ENCODE results near the gene CLP1.
"Not testable (repeated sequence)": the region's sequence is repeated elsewhere in the genome, so short reads cannot be mapped to it uniquely, and the experiment has no call there.

Gene CLP1

GRCh38 chr11:57651408-57651807 lies 6.2 kb upstream of the CLP1 start:
- no peak overlapping the region for H3K4me3 ChIP-seq (ENCODE audit: low read depth, low read length)
- TF ChIP-seq POLR2A (IDR thresholded peaks at IDR 0.05; ENCODE audit: extremely low read depth, insufficient read length) (no peak), CTCF (IDR thresholded peaks at IDR 0.05; ENCODE audit: low read depth, low read length) (no peak), MAX (IDR thresholded peaks at IDR 0.05; ENCODE audit: low read depth, low read length) (no peak), MYC (IDR thresholded peaks at IDR 0.05; ENCODE audit: low read depth, low read length) (no peak)
- no peak for DNase-seq (ENCODE audit: low read depth)

- H3K4me3 ChIP-seq (ENCODE audit: low read depth, low read length): not testable (repeated sequence)
- peak; percentile 33 for DNase-seq (ENCODE audit: low read depth)
These were observed 5.3 kb upstream of the CLP1 start for GRCh38 chr11:57652230-57652629.

- H3K4me3 ChIP-seq (ENCODE audit: low read depth, low read length): peak overlapping the region; percentile 1
- no peak for DNase-seq (ENCODE audit: low read depth)
- no peak for TF ChIP-seq MYC (IDR thresholded peaks at IDR 0.05; ENCODE audit: low read depth, low read length)
- no peak for TF ChIP-seq CTCF (IDR thresholded peaks at IDR 0.05; ENCODE audit: low read depth, low read length)
- no peak for TF ChIP-seq POLR2A (IDR thresholded peaks at IDR 0.05; ENCODE audit: extremely low read depth, insufficient read length)
- no peak for TF ChIP-seq MAX (IDR thresholded peaks at IDR 0.05; ENCODE audit: low read depth, low read length)
These were observed 4.9 kb upstream of the CLP1 start for GRCh38 chr11:57652662-57653061.

GRCh38 chr11:57653163-57653562 lies 4.4 kb upstream of the CLP1 start:
- TF ChIP-seq MYC (IDR thresholded peaks at IDR 0.05; ENCODE audit: low read depth, low read length) (no peak), MAX (IDR thresholded peaks at IDR 0.05; ENCODE audit: low read depth, low read length) (no peak)
- no peak overlapping the region for H3K4me3 ChIP-seq (ENCODE audit: low read depth, low read length)

GRCh38 chr11:57656885-57657193 lies 723 bp upstream of the CLP1 start:
- no peak for DNase-seq (ENCODE audit: low read depth)
- peak overlapping the region; percentile 64 for H3K4me3 ChIP-seq (ENCODE audit: low read depth, low read length)
- TF ChIP-seq MYC (IDR thresholded peaks at IDR 0.05; ENCODE audit: low read depth, low read length) (no peak), CTCF (IDR thresholded peaks at IDR 0.05; ENCODE audit: low read depth, low read length) (no peak), POLR2A (IDR thresholded peaks at IDR 0.05; ENCODE audit: extremely low read depth, insufficient read length) (no peak), MAX (IDR thresholded peaks at IDR 0.05; ENCODE audit: low read depth, low read length) (no peak)

More at GRCh38 chr11:57653163-57653562, 4.4 kb upstream of the CLP1 start:
- DNase-seq (ENCODE audit: low read depth): peak; percentile 52

- no peak for DNase-seq (ENCODE audit: low read depth)
- TF ChIP-seq MAX (IDR thresholded peaks at IDR 0.05; ENCODE audit: low read depth, low read length) (no peak), POLR2A (IDR thresholded peaks at IDR 0.05; ENCODE audit: extremely low read depth, insufficient read length) (no peak), CTCF (IDR thresholded peaks at IDR 0.05; ENCODE audit: low read depth, low read length) (no peak), MYC (IDR thresholded peaks at IDR 0.05; ENCODE audit: low read depth, low read length) (no peak)
- H3K4me3 ChIP-seq (ENCODE audit: low read depth, low read length): peak overlapping the region; percentile 98
These were observed 430 bp downstream of the CLP1 start for GRCh38 chr11:57658023-57658361.

- no peak for DNase-seq (ENCODE audit: low read depth)
- TF ChIP-seq CTCF (IDR thresholded peaks at IDR 0.05; ENCODE audit: low read depth, low read length): no peak
- TF ChIP-seq MAX (IDR thresholded peaks at IDR 0.05; ENCODE audit: low read depth, low read length): no peak
- no peak for TF ChIP-seq POLR2A (IDR thresholded peaks at IDR 0.05; ENCODE audit: extremely low read depth, insufficient read length)
- TF ChIP-seq MYC (IDR thresholded peaks at IDR 0.05; ENCODE audit: low read depth, low read length): no peak
These were observed 2.1 kb downstream of the CLP1 start for GRCh38 chr11:57659669-57660068.

More at GRCh38 chr11:57659669-57660068, 2.1 kb downstream of the CLP1 start:
- H3K4me3 ChIP-seq (ENCODE audit: low read depth, low read length): no peak overlapping the region

All from NB4 (cell line).